NK-92 (cell line): ENCODE results near the gene MGLL.

Experiments
- DNase-seq: peaks from one replicate; lab custom pipeline; 2025; ENCODE audit not compliant: unreplicated experiment; lab: John Stamatoyannopoulos, UW

MGLL gene

DNA sequence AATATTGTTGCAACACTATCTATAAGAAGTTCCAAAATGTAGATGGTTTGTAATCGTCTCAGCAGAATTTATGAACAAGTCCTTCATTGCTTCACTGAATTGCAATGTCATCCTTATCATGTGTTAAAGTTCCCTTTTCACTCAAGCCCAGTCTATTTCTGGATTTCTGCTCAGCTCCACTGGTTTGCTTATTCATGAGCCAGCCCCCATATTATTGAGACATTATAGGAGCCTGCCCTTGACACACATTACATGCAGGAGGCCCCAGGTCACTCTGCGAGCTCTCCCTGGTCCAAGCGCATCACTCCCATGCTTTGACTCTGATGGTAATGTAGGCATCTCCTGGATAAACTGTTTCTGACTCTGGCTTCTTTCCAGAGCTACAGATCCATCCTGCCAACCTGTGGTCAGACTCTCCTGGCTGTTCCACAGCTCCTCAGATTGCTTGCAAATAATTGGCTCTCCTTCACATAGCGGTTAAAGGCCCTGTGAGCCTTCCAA is 92.7 kb downstream of the MGLL start:
- DNase-seq = no peak

DNA sequence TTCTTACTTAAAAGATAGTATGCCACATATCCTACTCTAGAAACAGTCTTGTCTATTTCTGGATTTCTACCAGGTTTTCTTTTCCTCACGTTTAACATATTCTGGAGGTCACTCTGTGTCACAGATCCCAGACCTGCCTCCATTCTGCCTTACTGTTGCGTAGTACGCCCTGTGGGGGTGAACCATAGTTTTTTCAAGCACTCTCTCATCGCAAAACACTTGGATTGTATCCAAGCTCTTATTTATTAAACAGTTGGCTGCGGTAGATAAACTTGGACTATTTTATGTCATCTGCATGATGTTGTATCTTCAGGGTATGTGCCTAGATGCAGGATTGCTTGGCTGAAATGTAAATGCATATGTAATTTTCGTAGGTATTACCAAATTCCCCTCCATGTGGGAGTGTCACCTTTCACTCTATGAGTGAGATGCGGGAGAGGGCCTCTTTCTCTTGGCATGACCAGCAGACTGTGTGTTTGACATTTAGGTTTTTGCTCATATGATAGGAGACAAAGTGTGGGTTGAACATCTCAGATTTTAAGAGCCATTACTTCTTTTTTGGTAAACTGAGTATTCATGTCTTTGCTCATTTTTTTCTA is 93.8 kb downstream of the MGLL start:
- no peak for DNase-seq

GRCh38 chr3:127726894-127727293 is 95.4 kb downstream of the MGLL start:
- no peak for DNase-seq

DNA sequence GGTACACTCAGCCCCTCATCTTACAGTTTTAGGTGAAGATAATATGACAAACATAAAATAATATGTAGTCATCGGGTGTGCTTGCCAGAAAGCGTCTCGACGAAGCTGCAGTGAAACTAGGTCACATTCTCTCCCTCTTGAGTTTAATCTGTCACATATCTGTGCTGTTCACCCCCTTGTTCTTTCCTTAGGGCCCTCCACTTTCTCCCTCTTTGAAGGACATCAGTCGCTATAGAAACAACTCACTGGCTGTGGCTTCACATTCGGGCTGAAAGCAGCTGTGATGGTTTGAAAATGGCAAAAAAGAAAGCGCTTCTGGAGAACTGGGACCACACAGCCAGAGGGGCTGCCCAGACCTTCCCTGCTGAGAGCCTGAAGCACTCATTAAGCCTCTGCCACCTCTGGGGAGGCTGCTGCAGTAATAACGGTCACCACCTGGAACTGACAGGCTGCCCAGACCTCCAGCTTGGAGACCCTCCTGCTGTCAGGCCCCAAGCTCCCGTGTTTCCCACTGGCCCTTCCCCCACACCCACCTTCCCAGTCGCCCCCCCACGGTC is 99.2 kb downstream of the MGLL start:
- no peak for DNase-seq

- DNase-seq = no peak
Observed at GRCh38 chr3:127722091-127722784, 100.1 kb downstream of the MGLL start.

DNA sequence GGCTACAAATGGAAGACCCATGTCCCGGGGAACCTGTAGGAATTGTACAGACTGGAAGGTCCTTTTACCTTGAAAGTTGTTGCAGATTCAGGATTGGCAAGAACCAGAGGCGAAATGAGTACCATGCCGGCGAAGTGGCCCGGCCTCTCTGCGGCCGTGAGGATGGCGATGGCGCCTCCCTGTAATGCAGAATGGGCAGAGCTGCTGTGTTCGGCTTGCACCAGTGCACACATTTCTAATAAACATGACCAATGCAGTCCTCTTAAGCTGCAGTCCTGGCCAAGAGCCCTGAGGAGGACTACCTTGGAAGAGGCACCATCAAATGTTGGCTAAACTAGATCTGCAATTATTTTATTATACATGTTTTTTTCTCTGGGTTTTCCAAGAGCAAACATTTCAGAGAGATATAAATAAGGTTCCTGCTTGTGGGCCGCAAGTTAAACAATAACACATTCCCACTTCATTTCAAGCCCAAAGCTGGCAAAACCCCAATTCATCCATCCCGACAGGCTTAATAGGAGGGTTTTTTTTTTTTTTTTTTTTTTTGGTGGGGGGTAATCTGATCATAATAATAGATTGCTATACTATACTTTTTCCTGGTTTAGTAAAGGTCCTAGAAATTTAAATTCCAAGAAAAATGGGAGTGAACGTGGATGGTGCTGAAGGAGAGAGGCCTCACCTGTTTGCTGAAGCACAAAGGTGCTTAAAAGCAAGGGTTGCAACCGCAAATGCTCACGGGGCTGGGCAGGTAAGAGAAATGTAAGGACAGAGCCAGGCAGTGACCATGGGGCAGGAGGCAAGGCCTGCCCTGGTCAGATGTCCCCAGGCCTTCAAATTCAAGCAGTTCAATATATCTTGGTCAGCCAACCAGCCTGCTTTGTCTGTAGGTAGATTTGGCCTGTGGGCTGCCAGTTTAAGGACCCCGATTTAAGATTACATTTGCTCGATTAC is 101.1 kb downstream of the MGLL start:
- no peak for DNase-seq

- DNase-seq = no peak
Observed at GRCh38 chr3:127720161-127720823, 102.0 kb downstream of the MGLL start.

GRCh38 chr3:127719369-127719768 is 102.9 kb downstream of the MGLL start:
- no peak for DNase-seq

DNA sequence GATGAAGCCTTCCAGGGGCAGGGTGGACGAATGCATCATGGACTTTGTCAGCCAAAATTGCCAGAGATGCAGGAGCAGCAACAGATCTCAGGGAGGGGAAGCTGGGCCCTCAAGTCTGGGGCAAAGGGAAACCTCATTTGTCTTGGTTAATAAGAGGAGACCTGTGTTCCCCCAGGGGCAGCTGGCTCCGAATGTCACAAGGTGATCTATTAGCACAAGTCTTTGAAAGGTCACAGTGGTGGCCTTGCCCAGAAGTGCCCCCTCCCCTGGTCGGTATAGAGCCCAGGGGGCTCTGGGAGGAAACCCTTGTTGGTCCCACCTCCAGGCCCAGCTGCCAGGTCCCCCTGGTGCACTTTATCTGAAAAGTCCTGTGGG is 103.4 kb downstream of the MGLL start:
- no peak for DNase-seq

GRCh38 chr3:127718245-127718915 is 103.9 kb downstream of the MGLL start:
- DNase-seq = no peak

DNA sequence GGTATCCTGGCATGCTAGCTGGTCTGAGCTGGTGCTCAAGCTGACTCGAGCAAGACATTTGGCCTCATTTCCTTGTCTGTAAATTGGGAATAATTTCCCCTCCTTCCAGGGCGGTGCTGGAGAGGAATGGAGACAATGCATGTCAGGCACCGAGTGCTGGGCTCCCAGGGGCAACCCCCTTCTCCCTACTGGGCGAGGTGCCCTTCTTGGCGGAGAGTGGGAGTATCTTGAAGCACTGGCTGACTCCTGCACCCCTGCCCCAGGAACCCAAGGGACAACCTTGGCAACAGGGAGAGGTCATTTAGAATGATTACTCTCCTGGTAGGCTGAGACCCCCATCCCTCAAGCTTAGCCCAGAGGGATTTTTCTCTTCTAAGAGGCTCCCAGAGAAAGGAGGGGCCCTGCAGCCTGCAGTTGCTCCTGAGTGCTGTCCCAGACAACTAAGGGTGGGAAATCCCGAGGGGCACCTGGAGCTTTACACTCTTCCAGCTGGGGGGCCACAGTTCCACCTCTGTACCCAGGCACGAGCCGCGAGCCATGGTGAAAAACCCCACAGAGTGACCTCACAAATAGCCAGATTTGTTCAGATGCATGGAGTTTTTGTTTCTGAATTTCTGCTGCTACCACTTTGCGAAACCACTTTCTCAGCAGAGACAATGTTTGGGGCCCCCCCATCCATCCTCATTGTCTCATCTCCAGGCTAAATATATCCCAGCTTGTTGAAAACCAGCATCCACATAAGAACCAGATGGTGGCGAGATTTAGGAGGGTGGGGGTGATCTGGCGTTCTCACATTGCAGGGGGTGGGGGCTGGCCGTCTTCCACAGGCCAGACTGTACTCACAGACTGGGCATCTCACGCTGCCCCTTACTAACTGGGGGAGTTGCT is 104.7 kb downstream of the MGLL start:
- DNase-seq = no peak

- DNase-seq = no peak
Observed at GRCh38 chr3:127716384-127716783, 105.9 kb downstream of the MGLL start.

DNA sequence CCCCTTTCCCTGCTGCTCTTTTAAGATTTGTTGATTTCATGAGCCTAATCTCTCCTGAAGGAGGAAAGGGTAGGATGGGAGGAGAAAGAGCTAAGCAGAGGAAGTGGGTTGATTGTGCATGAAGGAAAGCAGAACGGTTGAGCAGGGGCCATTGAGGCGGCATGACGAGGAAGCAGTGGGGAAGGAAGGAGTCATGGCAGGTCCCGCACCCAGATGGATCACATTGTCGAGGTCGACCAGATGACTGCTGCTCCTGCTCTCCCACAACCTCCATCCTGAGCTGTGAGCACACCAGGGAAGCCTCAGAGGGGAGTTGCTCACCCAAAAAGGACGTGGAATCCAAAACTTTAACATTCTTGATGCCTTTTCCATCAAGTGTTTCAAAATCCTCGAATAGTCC is 106.8 kb downstream of the MGLL start:
- no peak for DNase-seq

- no peak for DNase-seq
Observed at GRCh38 chr3:127714866-127715265, 107.4 kb downstream of the MGLL start.

DNA sequence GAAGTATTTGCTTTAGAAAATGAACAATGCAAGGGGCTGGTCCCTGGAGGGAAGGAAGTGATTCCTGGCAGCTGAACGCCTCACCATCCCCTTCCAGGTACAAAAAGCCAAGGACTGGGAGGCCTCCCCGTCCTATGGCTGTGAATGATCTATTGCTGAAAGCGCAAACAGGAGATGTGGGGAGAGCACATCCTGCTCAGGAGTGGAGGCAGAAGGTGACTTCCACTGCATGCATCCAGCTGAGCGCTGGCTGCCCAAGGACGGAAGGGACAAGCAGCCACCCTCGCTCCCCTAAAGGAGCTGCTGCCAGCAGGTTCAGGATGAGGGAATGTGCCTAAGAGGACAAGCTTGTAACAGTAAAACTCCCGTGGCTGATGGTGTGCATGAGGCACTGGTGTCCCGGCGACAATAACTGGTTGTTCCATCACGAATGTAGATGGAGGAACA is 108.2 kb downstream of the MGLL start:
- no peak for DNase-seq

- no peak for DNase-seq
Observed at GRCh38 chr3:127712881-127713771, 109.2 kb downstream of the MGLL start.

GRCh38 chr3:127712461-127712860 is 109.9 kb downstream of the MGLL start:
- DNase-seq = no peak

DNA sequence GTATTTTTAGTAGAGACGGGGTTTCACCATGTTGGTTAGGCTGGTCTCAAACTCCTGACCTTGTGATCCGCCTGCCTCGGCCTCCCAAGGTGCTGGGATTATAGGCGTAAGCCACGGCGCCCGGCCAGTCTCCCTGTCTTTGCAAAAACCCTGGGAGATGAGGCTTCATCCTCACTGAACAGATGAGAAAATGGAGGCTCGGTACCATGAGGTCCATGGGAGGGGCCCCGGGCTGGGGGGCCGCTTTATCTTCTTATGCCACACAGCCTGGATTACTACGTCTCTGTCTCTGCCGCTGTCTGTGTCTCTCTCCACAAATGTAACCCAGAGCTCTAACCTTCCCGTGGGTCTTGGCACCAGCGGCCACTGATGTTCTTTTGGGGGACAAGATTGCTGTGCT is 110.4 kb downstream of the MGLL start:
- DNase-seq = no peak
